ENCODE results near the gene GRID2.

DNA sequence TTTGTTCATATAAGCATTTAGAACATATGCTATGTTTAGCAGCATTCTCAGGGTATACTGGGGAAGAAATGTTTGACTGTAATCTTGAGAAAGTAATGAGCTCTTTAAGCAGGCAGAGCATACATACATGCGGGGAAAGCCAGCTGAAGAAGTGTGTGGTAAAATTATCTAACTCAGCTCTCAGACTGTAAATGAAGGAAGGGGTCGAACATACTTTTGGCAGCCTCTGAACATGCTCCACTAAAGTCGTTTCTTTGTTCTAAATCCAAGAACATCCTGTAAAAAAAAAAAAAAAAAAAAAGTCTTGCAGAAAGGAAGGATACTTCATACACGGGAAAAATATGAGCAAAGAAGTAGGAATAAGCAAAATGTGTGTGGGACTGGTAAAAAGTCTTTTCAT lies 224.8 kb downstream of the GRID2 start:
- TF ChIP-seq POLR2A (IDR thresholded peaks at IDR 0.05; ENCODE audit: low read depth, low read length) (no peak), EP300 (IDR thresholded peaks at IDR 0.05; ENCODE audit: borderline replicate concordance in 1 of 2, control insufficient read depth in 1 of 2, low read depth in 2 of 2, low read length in 2 of 2) (no peak)
- TF ChIP-seq, protein P1, sequence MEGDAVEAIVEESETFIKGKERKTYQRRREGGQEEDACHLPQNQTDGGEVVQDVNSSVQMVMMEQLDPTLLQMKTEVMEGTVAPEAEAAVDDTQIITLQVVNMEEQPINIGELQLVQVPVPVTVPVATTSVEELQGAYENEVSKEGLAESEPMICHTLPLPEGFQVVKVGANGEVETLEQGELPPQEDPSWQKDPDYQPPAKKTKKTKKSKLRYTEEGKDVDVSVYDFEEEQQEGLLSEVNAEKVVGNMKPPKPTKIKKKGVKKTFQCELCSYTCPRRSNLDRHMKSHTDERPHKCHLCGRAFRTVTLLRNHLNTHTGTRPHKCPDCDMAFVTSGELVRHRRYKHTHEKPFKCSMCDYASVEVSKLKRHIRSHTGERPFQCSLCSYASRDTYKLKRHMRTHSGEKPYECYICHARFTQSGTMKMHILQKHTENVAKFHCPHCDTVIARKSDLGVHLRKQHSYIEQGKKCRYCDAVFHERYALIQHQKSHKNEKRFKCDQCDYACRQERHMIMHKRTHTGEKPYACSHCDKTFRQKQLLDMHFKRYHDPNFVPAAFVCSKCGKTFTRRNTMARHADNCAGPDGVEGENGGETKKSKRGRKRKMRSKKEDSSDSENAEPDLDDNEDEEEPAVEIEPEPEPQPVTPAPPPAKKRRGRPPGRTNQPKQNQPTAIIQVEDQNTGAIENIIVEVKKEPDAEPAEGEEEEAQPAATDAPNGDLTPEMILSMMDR (IDR thresholded peaks at IDR 0.05 in 2 of 3, conservative IDR thresholded peaks at IDR 0.05 in 1 of 3; ENCODE audit: control insufficient read depth in 2 of 3, extremely low read depth in 1 of 3, insufficient read depth in 1 of 3, low read depth in 3 of 3, low read length in 3 of 3): no peak

Data from GM12878 (cell line).